GM18873 (cell line): ENCODE measurements around the gene PAX5.

Experiments
- ATAC-seq: cut with Tn5 transposase; IDR thresholded peaks from one replicate; pipeline ENCODE4 v1.9.1; 2021; ENCODE audit warnings: mild to moderate bottlenecking, moderate library complexity, moderate number of reproducible peaks; ENCODE audit not compliant: unreplicated experiment, low FRiP score

Gene PAX5

DNA sequence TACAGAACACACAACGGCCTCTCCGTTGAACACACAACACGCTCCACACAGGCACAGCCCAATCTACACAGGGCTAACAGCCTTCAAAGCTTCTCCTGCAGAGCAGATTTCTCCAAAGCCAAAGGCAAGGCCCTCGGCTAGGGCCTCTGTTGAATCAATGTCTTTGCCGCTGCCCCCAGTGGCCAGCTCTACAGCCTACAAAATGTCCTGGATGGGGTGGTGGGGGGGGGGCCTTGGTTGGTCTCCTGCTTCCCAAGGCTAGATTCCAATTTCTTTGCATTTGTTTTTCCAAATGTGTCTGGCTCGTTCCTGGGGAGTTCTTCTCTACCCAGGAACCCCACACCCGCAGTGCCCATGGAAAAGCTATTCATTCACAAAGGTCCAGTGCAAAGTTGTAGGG, 167.2 kb downstream of the PAX5 start:
- ATAC-seq = no peak

DNA sequence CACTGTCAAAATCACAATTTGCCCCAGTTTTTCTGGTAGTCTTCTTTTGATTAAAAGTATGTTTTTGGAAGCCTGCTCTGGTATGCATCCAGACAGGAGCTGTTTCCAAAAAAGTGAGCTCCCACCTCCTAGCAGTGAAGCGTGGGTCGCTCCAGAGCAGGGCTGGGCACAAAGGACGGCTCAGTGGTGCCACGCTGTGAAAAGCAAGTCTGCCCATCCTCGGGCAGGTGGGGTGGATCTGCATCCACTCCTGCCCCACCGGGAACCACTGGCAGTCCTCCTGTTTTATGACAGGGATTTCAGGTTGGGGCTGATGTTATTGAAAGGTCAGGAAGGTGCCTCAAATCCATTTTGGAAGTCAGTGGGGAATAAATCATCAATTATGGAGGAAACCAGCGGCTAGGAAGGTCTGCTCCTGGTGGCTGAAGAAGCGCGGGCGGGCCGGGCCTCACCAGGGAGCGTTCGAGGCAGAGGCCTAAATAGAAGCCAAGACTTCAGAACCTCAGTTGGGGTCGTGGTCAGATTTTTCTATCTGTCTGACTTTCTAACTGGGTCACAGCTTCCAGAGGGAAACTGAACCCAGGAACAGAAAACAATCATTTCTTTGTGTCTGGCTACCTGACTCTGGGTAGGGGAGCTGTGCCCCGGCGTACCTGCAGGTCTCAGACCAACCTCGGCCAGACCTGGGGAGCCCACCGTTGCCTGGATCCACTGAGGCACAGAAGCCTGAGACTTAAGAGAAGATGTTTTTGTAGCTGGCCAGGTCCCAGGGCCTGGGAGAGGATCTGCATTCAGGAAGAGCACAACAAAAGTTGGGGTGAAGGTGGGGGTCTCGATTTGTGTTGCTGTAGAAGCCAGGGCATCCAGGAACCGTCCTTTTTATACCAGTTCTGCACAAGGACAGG, 168.1 kb downstream of the PAX5 start:
- no peak for ATAC-seq

DNA sequence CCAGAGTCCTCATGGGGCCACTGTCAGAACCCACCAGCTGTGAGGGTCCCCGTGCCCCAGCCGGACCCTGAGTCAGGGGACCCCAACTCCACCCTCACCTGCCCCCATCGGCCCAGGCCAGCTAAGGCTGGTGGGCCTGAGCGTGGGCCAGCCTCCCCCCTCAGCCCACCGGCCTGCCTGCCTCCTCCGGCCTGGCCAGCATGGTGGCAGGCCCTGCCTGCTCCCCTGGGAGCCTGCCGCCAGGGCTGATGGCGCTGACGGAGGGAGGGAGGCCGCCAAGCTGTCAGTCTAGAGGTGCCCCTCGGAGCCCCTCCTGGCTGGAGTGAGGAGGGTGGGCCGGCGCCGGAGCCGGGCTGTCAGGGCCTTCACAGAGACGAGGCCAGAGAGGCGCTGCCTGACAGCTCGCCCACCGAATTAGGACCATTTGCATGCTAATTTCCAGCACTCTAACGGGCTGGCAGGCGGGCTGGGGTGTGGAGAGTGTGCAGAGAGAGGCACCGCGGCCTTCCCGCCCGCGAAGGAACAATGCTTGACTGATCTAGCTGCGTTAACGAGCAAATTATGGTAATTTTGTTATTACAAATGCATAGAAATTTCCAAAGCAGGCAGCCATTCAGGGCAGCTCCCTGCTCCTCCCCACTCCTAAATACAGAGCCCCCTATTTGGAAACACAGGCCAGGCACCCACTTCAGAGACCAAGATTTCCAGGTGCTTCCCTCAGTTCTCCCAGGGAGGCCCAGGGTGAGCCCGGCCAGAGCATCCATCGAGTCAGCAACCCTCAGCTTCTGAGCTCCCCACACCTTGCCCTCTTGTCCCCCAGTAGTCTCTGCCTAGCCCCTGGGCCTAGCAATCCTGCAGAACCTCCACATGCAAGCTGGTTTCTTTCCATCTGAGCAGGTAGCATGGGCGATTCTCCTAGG, 169.3 kb downstream of the PAX5 start:
- no peak for ATAC-seq

- ATAC-seq = no peak
Measured at GRCh38 chr9:36862206-36863145, 171.6 kb downstream of the PAX5 start.

DNA sequence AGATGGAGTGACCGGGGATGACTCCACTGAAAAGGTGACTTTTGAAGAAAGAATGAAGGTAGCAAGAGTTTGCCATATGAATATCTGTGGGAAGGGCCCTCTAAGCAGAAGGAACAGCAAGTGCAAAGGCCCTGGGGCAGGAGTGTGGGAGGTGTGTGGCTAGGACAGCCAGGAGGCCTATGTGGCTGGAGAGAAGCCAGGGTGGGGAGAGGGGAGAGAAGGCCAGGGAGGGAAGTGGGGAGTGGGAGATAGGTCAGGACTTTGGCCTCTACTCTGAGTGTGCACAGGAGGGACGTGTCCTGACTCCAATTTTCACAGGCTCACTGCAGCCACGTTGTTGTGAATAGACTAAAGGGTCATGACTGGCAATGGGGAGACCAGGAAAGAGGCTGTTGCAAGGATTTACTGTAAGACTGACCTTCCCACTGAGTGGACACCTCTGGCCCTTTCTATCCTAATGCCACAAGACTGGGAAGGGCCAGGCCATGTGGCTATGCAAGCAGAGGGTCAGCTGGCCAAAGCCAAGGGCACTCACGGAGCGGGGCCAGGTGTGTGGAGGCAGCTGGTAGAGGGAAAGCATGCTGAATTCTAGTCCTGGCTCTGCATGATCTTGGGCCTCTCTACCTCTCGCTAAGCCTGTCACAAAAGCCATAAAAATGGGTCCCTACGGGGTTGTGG, 172.4 kb downstream of the PAX5 start:
- no peak for ATAC-seq

- no peak for ATAC-seq
Measured at GRCh38 chr9:36858805-36859375, 175.2 kb downstream of the PAX5 start.

- ATAC-seq = no peak
Measured at GRCh38 chr9:36855448-36856315, 178.4 kb downstream of the PAX5 start.

- ATAC-seq = no peak
Measured at GRCh38 chr9:36854751-36855150, 179.3 kb downstream of the PAX5 start.

DNA sequence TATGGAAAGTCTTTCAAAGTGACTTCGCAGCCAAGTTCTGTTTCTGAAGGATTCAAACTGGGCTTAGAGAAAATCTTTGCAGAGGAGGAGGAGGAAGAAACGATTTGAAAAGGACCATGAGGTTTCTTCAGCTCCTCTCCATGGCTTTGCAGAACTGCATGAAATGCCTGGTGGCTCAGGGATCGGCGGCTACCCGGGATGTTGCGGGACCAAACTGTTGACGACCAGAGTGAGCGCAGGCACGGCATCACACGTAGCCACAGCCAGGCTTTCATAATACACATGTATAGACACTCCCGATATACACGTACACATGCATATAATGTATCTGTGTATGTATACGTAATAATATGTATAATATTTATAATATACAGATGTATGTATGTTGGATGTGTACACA, 180.0 kb downstream of the PAX5 start:
- ATAC-seq = no peak

DNA sequence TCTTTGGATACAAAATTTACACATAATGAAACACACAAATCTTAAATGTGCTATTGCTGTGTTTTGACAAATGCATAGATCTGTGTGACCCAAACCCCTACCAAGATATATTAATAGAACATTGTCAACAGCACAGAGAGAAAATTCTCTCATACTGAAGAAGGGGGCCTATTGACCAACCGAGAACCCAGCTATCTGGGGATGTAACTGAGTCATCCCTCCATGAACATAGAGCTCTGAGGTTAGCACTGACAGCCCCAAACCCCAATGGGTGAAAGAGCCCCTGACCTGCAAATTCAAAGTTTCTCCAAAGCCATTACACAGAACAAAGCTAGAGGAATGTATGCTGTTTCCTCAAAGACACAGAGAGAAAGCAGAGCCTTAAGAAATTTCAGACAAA, 180.8 kb downstream of the PAX5 start:
- ATAC-seq = no peak

DNA sequence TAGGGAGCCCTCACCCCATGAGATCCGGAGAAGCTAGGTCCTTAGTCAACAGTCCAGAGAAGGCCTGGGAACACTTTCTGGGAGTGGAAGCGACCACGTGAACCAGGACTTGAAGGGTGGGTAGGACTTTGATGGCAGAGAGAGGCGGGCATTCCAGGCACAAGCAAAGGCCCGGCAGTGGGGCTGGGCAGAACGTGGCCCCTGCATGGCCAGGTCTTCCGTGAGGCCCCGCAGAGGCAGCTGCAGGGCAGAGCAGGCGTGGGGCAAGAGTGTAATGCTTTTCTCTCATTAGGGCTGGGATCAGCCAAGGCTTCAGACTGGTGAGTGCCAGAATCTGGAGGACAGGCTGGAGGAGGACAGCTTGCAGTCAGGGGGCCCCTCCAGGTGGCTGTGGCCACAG, 184.1 kb downstream of the PAX5 start:
- ATAC-seq = no peak

- ATAC-seq = no peak
Measured at GRCh38 chr9:36848946-36849345, 185.1 kb downstream of the PAX5 start.

DNA sequence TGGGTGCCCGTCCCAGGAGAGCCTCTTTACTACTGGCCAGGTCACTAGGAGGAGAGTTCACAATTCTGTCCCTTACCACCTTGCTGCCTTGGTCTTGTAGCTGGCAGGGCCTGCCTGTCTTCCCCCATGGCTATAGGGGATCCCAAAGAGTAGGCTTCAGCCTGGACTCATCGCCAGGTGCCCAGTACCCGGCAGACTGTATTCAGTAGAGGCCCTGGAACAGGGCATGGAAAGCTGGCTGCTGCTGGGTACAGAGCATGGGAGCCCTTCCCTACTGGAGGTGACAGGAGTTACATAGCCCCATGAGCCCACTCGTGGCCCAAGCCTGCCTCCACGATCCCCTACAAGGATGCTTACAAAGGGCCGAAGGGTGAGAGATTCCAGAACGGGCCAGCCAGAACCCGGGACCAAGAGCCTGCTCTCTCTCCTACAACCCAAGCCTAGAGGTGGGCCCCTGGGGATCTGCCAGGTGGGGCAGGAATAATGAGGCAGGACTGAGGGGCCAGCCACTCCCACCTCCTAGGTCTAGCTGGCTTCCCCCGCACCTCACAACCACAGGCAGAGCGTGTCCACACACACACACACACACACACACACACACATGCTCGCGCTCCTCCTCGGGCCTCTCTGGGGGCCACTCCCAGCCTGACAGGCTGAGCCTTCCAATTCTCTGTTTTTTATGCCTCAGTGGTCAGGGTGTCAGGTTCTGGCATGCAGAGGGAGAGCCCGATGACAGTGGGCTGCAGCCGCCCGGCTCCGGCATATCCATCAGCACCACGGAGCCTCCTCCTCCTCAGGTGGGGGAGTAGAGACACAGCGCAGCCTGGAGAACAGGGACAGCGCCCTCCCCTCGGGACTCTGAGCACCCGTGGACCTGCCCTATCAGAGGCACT, 186.0 kb downstream of the PAX5 start:
- no peak for ATAC-seq

DNA sequence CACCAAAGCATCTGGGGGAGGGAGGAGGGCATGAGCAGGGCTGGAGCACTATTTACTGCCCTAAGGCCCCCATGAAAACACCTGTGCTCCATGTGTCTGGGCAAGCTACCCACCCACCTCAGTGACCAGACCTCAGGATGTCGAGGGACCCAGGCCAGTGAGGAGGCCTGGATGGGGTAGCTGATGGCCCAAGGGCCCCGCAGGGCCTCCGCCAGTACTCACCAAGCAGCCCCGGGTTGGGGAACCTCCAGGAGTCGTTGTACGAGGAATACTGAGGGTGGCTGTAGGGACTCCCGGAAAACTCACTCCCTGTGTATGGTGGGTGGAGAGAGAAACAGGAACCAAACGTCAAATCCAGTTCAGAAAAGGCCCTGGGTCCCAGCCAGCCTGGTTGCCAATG, 187.4 kb downstream of the PAX5 start:
- ATAC-seq = no peak

GRCh38 chr9:36845844-36846243, 188.2 kb downstream of the PAX5 start:
- no peak for ATAC-seq

GRCh38 chr9:36844961-36845360, 189.1 kb downstream of the PAX5 start:
- no peak for ATAC-seq

DNA sequence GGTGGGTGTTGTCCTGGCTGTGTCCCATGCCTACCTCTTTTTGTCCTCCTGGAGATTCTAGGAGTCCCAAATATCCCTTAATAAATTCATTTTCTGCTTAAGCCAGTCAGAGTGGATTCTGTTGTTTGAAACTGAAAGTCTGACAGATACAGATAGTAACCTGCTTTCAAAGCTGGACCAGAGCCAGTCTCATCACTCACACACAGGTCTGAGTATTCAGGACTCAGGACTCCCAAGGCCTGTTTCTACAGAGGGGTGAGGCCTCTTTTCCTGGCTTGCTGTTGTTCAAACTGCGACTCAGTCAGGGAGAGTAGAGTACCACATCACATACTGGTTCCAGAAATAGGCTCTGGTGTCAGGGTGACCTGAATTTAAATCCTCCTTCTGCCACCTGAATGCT, 190.1 kb downstream of the PAX5 start:
- no peak for ATAC-seq
